CD4-positive, alpha-beta T cell (primary cell): Measurements from ENCODE around the gene ISCA2. TPM values are rescaled to one million over a fixed set of nuclear protein-coding genes. Genes with fewer than 3 reads are reported as not detected.

Source experiments
- ATAC-seq: fragments of 200-7000 bp; cut with Tn5 transposase; one replicate; pipeline ENCODE4 v1.10.0; 2022; ENCODE audit warnings: mild to moderate bottlenecking; ENCODE audit not compliant: poor library complexity
- CTCF ChIA-PET: fragments of 350-600 bp; sonication (Branson Sonifier 250); formaldehyde crosslinking; loops from one replicate; lab custom pipeline; 2021; ENCODE audit warnings: antibody characterized with exemption, inconsistent platforms; lab: Charles Lee
- POLR2A ChIA-PET: fragments of 350-600 bp; sonication (Branson Sonifier 250); formaldehyde crosslinking; loops from one replicate; lab custom pipeline; 2021; ENCODE audit warnings: antibody characterized with exemption, inconsistent platforms; lab: Charles Lee
- DNase-seq, 14 experiments: peaks; one replicate each; pipeline ENCODE4 v3.0.0-alpha.2; 2013 to 2020; ENCODE audit warnings: mixed read lengths in 2 of 14
- H3K27ac ChIP-seq, 2 donors: one replicate each; pipeline versions ENCODE4 v1.5.1 to v1.7.0; 2013; ENCODE audit warnings: low read length in 2 of 2, low read depth in 1 of 2, mild to moderate bottlenecking in 1 of 2
- H3K27me3 ChIP-seq, 2 experiments: 1 replicate in 1 of 2; 2 replicates in 1 of 2; pipeline versions ENCODE4 v1.6.1 to v1.7.0; 2013; ENCODE audit warnings: low read length in 2 of 2, control low read depth in 1 of 2, mild to moderate bottlenecking in 1 of 2, moderate library complexity in 1 of 2; ENCODE audit not compliant: insufficient read depth in 2 of 2, control insufficient read depth in 1 of 2
- H3K36me3 ChIP-seq: one replicate; pipeline ENCODE4 v1.6.1; 2013; ENCODE audit warnings: low read length, control low read depth; ENCODE audit not compliant: insufficient read depth
- H3K4me1 ChIP-seq: one replicate; pipeline ENCODE4 v1.6.1; 2013; ENCODE audit warnings: low read length, control low read depth; ENCODE audit not compliant: insufficient read depth
- H3K4me3 ChIP-seq: one replicate; pipeline ENCODE4 v1.5.1; 2013; ENCODE audit warnings: mild to moderate bottlenecking, low read length, moderate library complexity
- H3K9me3 ChIP-seq, 2 experiments: 1 replicate in 1 of 2; 2 replicates in 1 of 2; pipeline versions ENCODE4 v1.6.1 to v1.7.0; 2013; ENCODE audit warnings: low read length in 2 of 2, mild to moderate bottlenecking in 2 of 2, control low read depth in 1 of 2, moderate library complexity in 1 of 2; ENCODE audit not compliant: control insufficient read depth in 1 of 2, insufficient read depth in 1 of 2
- H3K27ac Mint-ChIP-seq: one replicate; pipeline ENCODE4 v1.8.0; 2020; ENCODE audit warnings: mixed read lengths
- H3K27me3 Mint-ChIP-seq: one replicate; pipeline ENCODE4 v1.8.0; 2021; ENCODE audit warnings: mixed read lengths
- H3K36me3 Mint-ChIP-seq: one replicate; pipeline ENCODE4 v1.8.0; 2021; ENCODE audit warnings: low read depth, mixed read lengths
- H3K4me1 Mint-ChIP-seq: one replicate; pipeline ENCODE4 v1.8.0; 2021; ENCODE audit warnings: low read depth, mixed read lengths
- H3K4me3 Mint-ChIP-seq: one replicate; pipeline ENCODE4 v1.8.0; 2020; ENCODE audit warnings: mild to moderate bottlenecking, mixed read lengths
- H3K9me3 Mint-ChIP-seq: one replicate; pipeline ENCODE4 v1.8.0; 2020; ENCODE audit warnings: mixed read lengths
- CTCF ChIP-seq: fragments of 200-600 bp; IDR thresholded peaks from one replicate; pipeline ENCODE4 v1.8.0; 2022; ENCODE audit warnings: antibody characterized with exemption, mild to moderate bottlenecking
- intact Hi-C, 2 experiments: fragments of 100-400 bp; cut with DNase I in 1 of 2; cut with micrococcal nuclease in 1 of 2; formaldehyde crosslinking; loops; one replicate each; pipeline versions ENCODE4 v1.15.1 to v1.9.0; 2023 to 2025; cut with DNase I, micrococcal nuclease
- total RNA-seq, 174 experiments: library from RNA in 2 of 174; stranded (reverse) in 2 of 174; gene quantifications; one replicate each; pipeline ENCODE4 v1.2.3 and lab custom pipeline; 2021 to 2026

The ISCA2 gene
- total RNA-seq, 2 experiments from 2014 or later: 22.5 to 23.7 TPM

- Histone ChIP-seq H3K4me1 (no peaks in the 10 kb centered on the region), H3K27ac (no peak overlapping the region), H3K4me3 (no peak overlapping the region), H3K27me3 (no peaks in the 10 kb centered on the region), H3K9me3 (no peaks in the 10 kb centered on the region), H3K36me3 (no peaks in the 10 kb centered on the region)
- H3K36me3 Mint-ChIP-seq: peaks cover 7% of the 10 kb centered on the region
- no peak overlapping the region for H3K4me3 Mint-ChIP-seq
- H3K27ac Mint-ChIP-seq: no peak overlapping the region
- peaks cover 7% of the 10 kb centered on the region for H3K4me1 Mint-ChIP-seq
- no peak for TF ChIP-seq CTCF
- no peak for DNase-seq
- no peak for ATAC-seq
- ChIA-PET POLR2A (no interaction called here), CTCF (no interaction called here)
- no peaks in the 10 kb centered on the region for H3K9me3 Mint-ChIP-seq
- H3K27me3 Mint-ChIP-seq: no peaks in the 10 kb centered on the region
- intact Hi-C loops: no loop called here
Measured at GRCh38 chr14:74503938-74504335, 10.4 kb downstream of the ISCA2 start.

DNA sequence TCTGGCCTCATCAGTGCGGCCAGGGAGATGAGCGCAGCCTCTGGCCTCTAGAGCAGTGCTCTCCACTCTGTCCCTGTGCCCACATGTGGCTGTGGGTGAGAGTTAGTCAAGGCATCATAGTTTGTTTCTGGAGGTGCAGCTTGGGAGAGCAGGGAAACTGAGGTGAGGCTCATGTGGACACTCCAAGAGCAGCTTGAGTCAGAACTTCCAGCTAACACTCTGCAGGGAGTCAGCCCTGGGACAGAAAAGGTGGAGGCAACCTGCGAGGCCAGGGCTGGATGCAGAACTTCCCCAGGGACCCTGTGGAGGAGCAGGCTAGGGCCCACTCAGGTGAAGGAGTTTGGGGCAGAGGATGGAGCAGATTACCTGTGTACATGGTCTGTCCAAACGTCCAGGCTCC, 10.8 kb downstream of the ISCA2 start:
- Histone ChIP-seq H3K4me3 (no peak overlapping the region), H3K9me3 (no peaks in the 10 kb centered on the region), H3K27ac (no peak overlapping the region), H3K36me3 (no peaks in the 10 kb centered on the region), H3K27me3 (no peaks in the 10 kb centered on the region), H3K4me1 (no peaks in the 10 kb centered on the region)
- Mint-ChIP-seq H3K4me3 (no peak overlapping the region), H3K36me3 (peaks cover 7% of the 10 kb centered on the region), H3K4me1 (peaks cover 7% of the 10 kb centered on the region), H3K27ac (no peak overlapping the region), H3K27me3 (peaks cover under 1% of the 10 kb centered on the region), H3K9me3 (no peaks in the 10 kb centered on the region)
- ChIA-PET CTCF (no interaction called here), POLR2A (no interaction called here)
- DNase-seq: no peak
- TF ChIP-seq CTCF: no peak
- ATAC-seq: no peak
- intact Hi-C loops: no loop called here

DNA sequence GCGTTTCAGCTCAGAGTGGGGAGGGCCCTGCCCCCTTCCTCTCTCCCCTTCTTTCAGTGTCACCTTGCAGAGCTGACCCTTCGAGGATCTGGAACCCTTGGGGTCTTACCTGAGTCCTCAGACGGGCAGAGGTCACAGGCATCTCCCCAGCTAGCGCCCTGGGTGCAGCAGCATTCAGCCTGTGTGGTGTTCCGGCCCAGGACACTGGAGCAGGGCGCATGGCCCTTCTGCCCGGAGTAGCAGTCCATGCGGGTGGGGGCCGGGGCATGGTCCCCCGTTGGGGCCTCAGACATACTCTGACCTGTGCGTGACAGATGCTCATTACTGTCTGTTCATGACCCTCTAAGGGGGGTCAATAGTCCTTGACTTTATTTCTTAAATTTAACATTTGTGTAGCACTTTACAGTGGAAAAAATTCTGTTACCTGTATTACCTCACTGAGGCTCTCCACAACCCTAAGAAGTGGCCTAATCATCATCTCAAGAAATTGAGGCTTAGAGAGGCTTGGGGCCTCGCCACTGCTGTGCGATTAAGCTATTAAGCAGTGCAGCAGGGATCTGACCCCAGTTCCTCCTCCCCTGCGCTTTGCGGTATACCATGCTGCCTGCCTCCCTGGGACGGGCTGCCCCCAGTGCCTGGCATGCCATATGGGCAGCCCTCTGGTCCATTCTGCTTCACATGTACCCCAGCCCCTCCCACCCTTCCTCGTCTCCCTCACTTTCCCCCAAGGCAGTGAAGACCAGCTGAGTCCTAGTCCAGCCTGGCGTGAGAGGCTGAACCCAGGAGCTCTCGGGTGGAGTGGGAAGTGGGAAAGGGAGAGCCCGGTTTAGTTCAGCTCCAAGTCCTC, 11.5 kb downstream of the ISCA2 start:
- POLR2A ChIA-PET: no interaction called here
- no peak for DNase-seq
- peaks cover 6% of the 10 kb centered on the region for H3K27me3 Mint-ChIP-seq

More for the DNA sequence above, 11.5 kb downstream of the ISCA2 start:
- Mint-ChIP-seq H3K4me1 (peaks cover 2% of the 10 kb centered on the region), H3K4me3 (no peak overlapping the region), H3K27ac (no peak overlapping the region), H3K36me3 (peaks cover 1% of the 10 kb centered on the region), H3K9me3 (no peaks in the 10 kb centered on the region)
- no peaks in the 10 kb centered on the region for H3K4me1 ChIP-seq
- H3K36me3 ChIP-seq: no peaks in the 10 kb centered on the region
- intact Hi-C loops: no loop called here
- CTCF ChIA-PET: no interaction called here
- no peak overlapping the region for H3K4me3 ChIP-seq
- no peak for ATAC-seq
- no peaks in the 10 kb centered on the region for H3K27me3 ChIP-seq
- TF ChIP-seq CTCF: no peak
- H3K9me3 ChIP-seq: no peaks in the 10 kb centered on the region
- no peak overlapping the region for H3K27ac ChIP-seq
